Stimulated activated CD4-positive, alpha-beta T cell treated with anti-CD3 and anti-CD28 coated beads, Interleukin-4, amount 100 ng/mL, for 24 hours (primary cell): ENCODE results near the gene ADAMTS17.
"Not testable (repeated sequence)": the region's sequence is repeated elsewhere in the genome, so short reads cannot be mapped to it uniquely, and the experiment has no call there.

Source experiments
- DNase-seq: peaks from one replicate; pipeline ENCODE4 v3.0.0-alpha.2; 2020

The ADAMTS17 gene

GRCh38 chr15:99983171-99983885, 358.4 kb downstream of the ADAMTS17 start:
- no peak for DNase-seq

DNA sequence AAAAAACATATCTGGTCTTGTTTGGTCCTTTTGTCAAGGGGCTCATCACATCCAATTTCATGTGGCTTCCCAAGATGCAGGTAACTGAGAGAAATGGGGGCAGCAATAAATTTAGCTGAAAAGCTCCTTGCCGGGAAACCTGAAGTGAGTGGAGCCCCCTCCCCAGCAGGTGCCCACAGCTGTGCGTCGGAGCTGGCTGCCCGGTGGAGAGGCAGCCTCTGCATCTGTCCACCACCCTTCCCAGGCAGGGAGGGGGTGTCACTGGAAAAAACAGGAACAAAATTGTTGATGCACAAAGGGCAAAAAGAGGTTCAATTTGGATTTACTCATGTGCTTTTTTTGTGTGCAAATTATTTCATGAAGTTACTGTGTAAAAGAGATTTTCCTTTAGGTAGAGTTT, 359.1 kb downstream of the ADAMTS17 start:
- DNase-seq, result no peak

DNA sequence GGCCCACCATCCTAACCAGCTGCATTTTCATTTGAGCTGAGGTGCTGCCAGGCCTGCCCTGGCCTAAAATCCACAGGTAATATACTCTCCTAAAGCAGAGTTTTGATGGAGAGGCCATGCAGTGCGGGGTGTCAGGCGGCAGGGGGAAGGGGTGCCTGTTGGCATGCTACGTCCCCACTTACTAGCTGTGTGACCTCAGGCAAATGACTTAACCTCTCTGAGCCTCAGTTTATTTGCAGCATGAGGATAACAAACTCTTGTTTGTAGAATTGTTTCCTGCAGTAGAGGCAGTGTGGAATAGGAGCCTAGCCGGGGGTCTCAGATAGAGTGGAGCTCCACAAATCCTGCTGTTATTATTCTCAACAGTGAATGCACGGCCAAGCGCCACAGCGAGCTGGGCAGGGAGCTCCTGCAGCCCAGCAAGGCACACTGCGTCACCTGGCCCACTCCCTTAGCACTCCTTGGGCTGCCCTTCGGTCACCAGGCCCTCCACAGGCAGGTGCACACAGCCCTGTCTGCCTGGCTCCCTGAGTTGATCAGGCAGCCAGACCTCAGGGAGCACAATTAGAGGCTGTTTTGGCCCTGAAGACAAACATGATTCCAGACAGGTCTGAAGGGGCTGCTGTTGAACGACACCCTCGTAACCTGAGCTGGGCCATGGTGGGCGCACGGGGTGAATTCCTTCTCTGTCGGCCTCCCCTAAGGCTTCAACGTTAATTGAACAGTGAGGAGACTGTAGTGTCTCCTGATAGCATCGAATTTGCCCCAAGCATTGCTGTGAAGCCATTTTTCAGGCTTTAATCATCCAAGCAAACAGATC, 359.7 kb downstream of the ADAMTS17 start:
- DNase-seq, result no peak

- no peak for DNase-seq
Measured at GRCh38 chr15:99981191-99981647, 360.6 kb downstream of the ADAMTS17 start.

DNA sequence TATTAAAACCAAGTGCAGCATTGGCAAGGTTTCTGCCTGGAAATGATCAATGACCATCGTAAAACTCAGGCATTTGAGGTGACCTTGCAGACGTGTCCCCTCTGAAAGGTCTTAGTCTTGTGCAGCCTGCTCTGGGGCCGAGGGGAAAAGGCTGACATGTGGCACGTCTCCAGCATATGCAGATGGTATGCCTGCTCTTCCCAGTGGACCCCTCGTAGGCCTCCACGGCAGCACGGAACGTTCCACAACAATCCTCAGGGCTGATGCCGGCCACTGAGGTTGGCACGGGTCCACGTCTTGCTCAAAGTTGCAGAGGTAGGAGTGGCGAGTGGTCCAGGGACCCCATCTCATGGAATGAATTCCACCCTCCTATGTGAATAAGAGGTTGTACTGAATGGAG, 361.0 kb downstream of the ADAMTS17 start:
- DNase-seq, result no peak

DNA sequence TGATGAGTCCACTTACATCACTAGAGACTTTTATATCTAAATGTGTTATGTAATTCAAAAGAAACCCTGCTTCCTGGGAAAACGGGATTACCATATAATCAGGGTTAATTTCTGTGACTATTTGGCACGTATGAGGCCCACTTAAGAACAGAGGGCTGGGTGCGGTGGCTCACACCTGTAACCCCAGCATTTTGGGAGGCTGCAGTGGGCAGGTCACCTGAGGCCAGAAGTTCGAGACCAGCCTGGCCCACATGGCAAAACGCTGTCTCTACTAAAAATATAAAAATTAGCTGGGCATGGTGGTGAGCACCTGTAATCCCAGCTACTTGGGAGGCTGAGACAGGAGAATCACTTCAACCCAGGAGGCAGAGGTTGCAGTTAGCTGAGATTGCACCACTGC, 361.9 kb downstream of the ADAMTS17 start:
- DNase-seq, result not testable (repeated sequence)

DNA sequence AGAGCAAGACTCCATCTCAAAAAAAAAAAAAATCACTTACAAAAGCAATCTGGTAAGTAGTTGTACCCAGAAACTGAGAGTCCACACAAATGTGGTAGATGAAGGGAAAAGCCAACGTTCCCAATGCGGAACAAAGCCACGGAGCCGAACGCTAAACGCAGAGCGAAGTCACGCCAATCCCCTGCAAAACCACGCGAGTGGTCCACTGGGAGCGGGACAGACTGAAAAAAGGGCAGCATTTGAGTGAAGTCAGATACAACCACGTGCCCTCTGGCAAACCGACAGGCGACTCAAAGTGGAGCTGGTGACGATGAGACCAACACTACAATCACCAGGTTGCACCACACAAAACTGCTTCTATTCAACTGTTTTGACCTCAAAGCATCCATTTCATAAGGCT, 362.4 kb downstream of the ADAMTS17 start:
- DNase-seq, result no peak

DNA sequence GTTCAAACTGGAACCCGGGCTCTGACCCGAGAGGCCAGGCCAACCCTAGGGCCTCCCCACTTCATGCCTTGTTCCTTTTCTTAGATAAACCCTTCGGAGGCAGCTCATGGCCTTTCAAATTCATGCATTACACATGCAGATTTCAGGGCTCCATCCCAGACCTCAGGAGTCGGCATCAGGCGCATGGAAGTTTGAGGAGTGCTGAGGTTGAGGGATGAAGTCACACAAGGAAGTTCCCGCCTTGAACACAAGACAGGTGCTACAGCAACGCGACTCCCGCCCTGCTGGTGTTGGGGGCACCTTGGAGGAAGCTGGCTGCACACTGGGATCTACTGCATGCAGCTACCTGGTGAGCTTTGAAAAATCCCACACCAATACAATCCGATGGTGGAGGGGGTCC, 363.3 kb downstream of the ADAMTS17 start:
- DNase-seq, result no peak

DNA sequence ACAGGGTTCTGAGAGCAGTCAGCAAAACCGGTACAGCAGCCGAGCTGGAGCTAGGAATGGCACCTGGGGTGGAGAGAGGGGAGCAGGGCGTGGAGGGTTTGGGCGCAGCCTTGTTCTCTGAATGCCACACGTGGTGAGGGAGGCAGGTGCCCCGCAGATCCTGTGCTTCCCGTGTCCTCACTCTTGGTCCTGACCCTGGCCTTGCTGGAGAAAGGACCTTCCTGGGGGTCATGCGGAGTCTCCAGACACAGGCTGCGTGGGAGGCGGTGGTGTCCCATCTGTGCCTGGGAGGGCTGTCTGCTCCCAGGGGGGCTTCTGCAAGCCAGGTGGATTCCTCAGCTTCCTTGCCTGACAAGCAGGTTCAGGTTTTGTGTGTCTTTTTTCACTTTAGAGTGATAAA, 363.8 kb downstream of the ADAMTS17 start:
- DNase-seq, result no peak

GRCh38 chr15:99976811-99977271, 364.9 kb downstream of the ADAMTS17 start:
- DNase-seq, result no peak

DNA sequence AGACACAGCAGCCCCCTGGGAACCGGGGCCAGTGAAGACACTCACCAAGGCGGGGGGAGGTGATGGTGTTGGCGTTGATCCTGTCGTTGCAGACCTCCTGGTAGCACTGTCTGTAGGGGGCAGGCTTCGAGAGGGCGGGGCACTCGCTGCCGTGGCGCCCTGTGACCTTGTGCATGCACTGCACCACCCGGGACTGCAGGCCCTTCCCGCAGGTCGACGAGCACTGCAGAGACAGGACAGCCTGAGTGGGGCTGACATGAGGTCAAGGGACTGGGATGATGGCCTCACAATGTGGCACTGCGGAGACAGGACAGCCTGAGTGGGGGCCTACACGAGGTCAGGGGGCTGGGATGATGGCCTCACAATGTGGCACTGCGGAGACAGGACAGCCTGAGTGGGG, 365.8 kb downstream of the ADAMTS17 start:
- no peak for DNase-seq

DNA sequence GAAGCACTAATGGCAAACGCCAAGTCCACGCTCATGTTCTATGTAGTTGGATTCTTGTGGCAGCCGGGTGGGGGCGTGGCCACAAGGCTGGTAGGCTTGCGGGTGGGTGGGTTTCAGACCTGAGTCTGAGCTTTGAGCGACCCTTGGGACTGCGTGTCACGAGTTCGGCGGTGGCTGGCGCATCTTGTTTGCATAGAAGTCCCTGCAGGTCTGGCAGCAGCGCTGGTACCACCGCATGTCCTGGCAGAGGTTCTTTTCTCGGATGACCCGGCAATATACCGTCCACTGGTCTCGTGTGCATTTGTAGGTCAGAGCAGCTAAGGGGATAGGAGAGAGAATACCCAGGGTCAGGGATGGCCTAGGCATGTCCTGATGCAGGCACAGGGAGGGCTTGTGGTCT, 367.5 kb downstream of the ADAMTS17 start:
- DNase-seq, result no peak

- no peak for DNase-seq
Measured at GRCh38 chr15:99973351-99973750, 368.4 kb downstream of the ADAMTS17 start.

DNA sequence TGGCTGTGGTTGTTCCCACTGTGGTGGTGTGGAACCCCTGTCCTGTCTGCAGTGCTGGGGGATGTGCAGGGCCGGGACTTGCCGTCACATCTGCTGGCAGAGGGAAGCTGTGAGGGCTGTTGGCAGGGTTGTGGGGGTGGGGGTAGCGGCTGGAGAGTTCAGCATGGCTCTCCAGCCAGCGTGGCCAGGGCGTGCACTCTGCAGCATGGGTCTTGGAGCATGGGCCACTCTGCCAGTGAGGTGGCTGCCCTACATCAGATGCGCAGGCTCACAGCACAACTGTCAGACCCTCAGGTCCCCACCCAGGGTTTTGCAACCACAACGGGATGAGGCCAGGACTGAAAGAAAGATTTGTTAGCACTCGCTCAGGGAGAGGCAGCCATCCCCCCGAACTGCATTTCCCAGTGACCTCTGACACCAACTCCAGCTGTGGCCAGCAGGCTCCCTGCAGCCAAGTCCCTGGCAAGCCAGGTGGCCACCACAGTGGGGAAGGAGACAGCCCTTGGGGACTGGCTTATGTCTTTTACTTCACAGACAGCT, 370.8 kb downstream of the ADAMTS17 start:
- DNase-seq, result no peak

DNA sequence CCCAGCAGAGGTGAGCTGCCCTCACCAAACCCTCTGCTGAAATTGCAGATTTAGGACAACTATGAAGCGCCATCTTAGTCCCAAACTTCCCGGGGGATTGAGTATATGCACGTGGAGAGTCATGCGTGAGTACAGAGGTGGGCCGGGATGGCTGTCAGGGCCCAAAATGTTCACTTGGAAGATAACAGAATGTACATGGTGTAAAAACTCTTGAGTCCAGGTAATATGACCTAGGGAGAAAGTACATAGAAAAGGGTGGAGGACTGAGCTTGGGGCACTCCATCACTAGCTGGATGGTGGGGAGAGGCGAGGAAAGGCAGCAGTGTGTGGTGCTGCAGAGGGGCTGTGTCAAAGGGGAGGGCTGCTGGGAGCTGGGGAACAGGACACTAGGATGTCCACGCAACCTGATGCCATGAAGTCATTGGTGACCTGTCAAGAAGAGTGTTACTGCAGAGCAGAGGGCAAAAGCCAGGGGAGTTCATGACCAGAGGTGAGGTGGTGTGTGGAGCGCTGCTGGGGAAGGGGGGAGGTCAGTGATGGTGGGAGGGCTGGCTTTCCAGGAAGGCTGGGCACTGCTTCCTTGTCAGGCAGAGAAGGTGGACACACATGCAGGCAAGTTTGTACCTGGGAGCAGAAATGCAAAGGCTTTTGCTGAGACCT, 372.4 kb downstream of the ADAMTS17 start:
- no peak for DNase-seq

DNA sequence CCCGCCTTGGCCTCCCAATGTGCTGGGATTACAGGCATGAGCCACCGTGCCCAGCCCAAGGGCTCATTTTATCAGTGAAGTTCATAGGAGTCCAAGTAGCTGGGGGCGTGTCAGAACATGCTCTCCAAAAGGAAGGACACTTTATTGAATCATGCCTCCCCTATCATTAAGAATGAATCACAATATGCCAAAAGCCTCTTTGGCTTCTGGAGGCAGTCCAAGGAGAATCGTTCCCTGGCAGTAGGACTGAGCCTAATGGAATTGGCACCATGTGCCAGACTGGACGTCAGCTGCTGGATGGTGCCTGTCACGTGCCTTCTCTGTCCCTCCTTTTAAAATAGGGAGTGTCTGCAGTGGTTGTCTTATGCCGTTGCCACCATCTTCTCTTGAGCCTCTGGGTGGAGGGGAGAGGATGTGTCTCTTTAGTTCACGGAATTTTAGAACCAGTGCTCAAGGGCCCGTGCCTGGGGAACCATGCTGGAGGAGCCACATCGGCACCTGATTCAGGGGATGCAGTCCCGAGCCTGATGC, 373.9 kb downstream of the ADAMTS17 start:
- no peak for DNase-seq

- DNase-seq, result no peak
Measured at GRCh38 chr15:99966815-99967214, 375.0 kb downstream of the ADAMTS17 start.

DNA sequence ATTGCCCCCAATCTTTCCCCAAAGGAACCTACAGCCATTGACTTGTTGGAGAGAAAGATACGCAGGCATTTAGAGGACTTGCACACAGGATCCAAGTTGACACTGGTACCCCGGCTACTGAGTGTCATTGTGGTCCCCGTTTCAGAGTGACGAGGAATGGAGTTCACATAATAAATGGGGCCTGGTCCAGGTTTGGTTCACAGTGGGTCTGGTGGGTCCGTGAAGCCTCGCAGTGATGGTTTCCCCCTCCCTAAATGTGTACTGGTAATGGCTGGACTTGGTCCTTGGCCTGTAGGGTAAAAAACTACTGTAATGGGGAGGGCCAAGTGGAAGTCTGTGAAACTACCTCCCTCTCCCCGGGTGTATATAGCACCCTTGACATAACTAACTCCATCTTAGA, 376.4 kb downstream of the ADAMTS17 start:
- DNase-seq, result no peak

DNA sequence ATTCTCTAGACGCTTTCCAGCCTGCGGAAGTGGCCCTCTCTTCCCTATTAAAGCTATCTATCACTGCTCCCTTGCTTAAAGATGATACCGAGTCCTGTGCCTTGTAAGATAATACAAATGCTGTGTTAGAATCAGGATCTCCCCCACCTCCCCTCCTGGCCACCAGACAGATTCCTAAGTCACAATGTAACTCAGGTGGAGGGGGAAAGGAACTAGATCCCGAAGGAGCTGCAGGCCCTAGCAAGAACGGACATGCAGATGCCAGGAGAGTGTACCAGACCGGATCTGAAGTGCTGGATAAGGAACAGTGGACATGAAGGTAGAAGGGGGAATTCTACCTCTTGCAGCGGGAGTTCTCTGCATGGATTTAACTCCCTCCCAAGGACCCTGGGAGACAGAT, 377.8 kb downstream of the ADAMTS17 start:
- no peak for DNase-seq

- DNase-seq, result no peak
Measured at GRCh38 chr15:99963096-99963825, 378.5 kb downstream of the ADAMTS17 start.

GRCh38 chr15:99962006-99962561, 379.7 kb downstream of the ADAMTS17 start:
- DNase-seq, result no peak

- no peak for DNase-seq
Measured at GRCh38 chr15:99961011-99961441, 380.7 kb downstream of the ADAMTS17 start.
